Measurements from ENCODE around the gene TAS2R9. TPM values are rescaled to one million over a fixed set of nuclear protein-coding genes. Genes with fewer than 3 reads are reported as not detected.

Gene TAS2R9
- total RNA-seq (2022) = not detected in 2 replicates
- percentile 46 among the genes with signal in this experiment for Bru-seq, nascent RNA
- percentile 53 among the genes with signal in this experiment for BruChase-seq, experiment 1, labeled RNA remaining after a 6-hour chase
- percentile 65 among the genes with signal in this experiment for BruChase-seq, experiment 2, labeled RNA remaining after a 2-hour chase
- long read RNA-seq = 0 reads

DNA sequence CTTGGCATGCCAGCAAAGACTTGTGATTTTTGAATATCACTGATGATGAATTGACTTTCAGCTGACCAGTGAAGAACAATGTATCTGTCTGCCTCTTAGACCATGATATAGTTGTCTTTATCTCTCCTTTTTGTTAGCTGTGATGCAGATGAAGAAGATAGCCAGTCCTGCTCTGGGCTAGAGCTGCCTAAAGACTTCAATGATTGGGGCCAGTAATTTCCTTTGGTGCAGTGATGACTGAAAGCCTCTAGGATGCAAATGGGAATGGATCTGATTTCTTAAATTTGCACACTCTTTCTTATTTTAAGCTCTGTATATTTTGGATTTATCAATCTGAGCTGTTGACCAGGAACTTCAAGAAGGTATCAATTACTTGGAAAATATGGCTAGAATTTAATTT is at the start of gene TAS2R9:
TAS2R9 (minus strand) TSS at position 101 of the 400 bp plus-strand sequence; CDS start at position 8, 93 bp downstream.
- Mint-ChIP-seq H3K9me3 (ENCODE audit: low read depth, unreplicated experiment) (no peaks in the 10 kb centered on the region), H3K4me3 (ENCODE audit: low read depth, unreplicated experiment) (no peak within 1 kb of the TSS), H3K27ac (ENCODE audit: unreplicated experiment) (no peak within 1 kb of the TSS), H3K27me3 (ENCODE audit: unreplicated experiment) (no peaks in the 10 kb centered on the region), H3K4me1 (ENCODE audit: low read depth, unreplicated experiment) (no peaks in the 10 kb centered on the region), H3K36me3 (ENCODE audit: insufficient read depth, unreplicated experiment) (no peaks in the 10 kb centered on the region)
- intact Hi-C loops (cut with micrococcal nuclease; ENCODE audit: unreplicated experiment) = no loop called here
- no peak for TF ChIP-seq CTCF (IDR thresholded peaks at IDR 0.05; ENCODE audit: unreplicated experiment)
- CTCF ChIA-PET = no interaction called here
- DNase-seq = no peak
- no TSS peak for BruUV-seq (replicated peaks)

GRCh38 chr12:10855807-10856206 is 45.8 kb upstream of the TAS2R9 start:
- Mint-ChIP-seq H3K4me1 (ENCODE audit: low read depth, unreplicated experiment) (peaks cover 7% of the 10 kb centered on the region), H3K9me3 (ENCODE audit: low read depth, unreplicated experiment) (peaks cover 14% of the 10 kb centered on the region), H3K27me3 (ENCODE audit: unreplicated experiment) (no peaks in the 10 kb centered on the region), H3K36me3 (ENCODE audit: insufficient read depth, unreplicated experiment) (peaks cover 4% of the 10 kb centered on the region), H3K4me3 (ENCODE audit: low read depth, unreplicated experiment) (no peak overlapping the region), H3K27ac (ENCODE audit: unreplicated experiment) (no peak overlapping the region)
- intact Hi-C loops (cut with micrococcal nuclease; ENCODE audit: unreplicated experiment) = no loop called here
- no peak for TF ChIP-seq CTCF (IDR thresholded peaks at IDR 0.05; ENCODE audit: unreplicated experiment)
- BruUV-seq (replicated peaks) = no TSS peak
- CTCF ChIA-PET = no interaction called here
- DNase-seq = no peak

DNA sequence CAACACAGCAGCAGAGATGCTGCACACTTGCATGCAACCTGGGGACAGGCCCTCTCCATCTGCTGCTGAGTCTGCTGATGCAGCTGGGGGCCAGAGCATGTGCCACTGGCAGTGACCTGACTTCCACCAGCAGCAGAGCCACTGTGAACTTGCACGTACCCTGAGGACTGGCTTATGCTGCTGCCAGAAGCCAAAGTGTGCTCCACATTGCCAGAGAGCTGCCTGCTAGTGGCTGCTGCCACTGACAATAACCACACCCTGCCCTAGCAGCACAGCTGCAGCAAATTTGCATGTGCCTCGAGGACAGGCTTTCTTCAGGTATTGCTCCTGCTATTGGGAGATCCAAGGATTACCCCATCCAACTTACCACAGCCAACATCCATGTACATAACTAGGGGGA is 43.8 kb upstream of the TAS2R9 start:
- Mint-ChIP-seq H3K9me3 (ENCODE audit: low read depth, unreplicated experiment) (peaks cover 11% of the 10 kb centered on the region), H3K27me3 (ENCODE audit: unreplicated experiment) (no peaks in the 10 kb centered on the region), H3K4me1 (ENCODE audit: low read depth, unreplicated experiment) (peaks cover 7% of the 10 kb centered on the region), H3K27ac (ENCODE audit: unreplicated experiment) (no peak overlapping the region), H3K4me3 (ENCODE audit: low read depth, unreplicated experiment) (no peak overlapping the region), H3K36me3 (ENCODE audit: insufficient read depth, unreplicated experiment) (peaks cover 4% of the 10 kb centered on the region)
- no TSS peak for BruUV-seq (replicated peaks)
- DNase-seq = no peak
- CTCF ChIA-PET = no interaction called here
- intact Hi-C loops (cut with micrococcal nuclease; ENCODE audit: unreplicated experiment) = no loop called here
- TF ChIP-seq CTCF (IDR thresholded peaks at IDR 0.05; ENCODE audit: unreplicated experiment) = no peak

DNA sequence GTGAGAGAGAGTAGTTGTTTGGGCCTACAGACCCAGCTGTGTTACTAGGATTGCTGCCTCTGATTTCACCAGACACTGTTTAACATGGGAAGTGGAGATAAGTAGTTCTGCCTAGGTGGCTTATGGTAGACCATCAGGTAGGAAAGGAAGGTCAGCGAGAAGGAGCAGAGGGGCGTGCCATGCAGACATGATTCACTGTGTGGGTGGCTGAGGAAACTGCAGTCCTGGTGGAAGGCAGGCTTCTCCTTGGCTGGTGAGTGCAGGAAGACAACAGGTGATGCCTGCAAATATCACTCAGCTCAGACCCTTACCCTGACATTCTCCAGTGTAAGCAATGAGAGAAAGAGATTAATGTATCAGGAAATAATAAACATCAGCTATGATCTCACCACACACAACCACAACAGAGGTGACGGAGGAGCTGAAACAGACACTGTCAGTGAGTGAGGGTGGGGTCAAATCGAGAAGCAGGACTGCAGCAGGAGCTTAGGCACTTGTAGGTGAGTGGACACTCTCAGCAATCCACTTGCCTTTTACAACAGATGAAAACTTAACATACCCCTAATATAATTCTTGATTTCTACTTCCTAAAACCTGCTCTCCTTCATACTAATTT is 41.4 kb upstream of the TAS2R9 start:
- DNase-seq = no peak
- peaks cover 7% of the 10 kb centered on the region for H3K4me1 Mint-ChIP-seq (ENCODE audit: low read depth, unreplicated experiment)
- no peaks in the 10 kb centered on the region for H3K27me3 Mint-ChIP-seq (ENCODE audit: unreplicated experiment)
- CTCF ChIA-PET = no interaction called here
- intact Hi-C loops (cut with micrococcal nuclease; ENCODE audit: unreplicated experiment) = no loop called here
- no peak overlapping the region for H3K4me3 Mint-ChIP-seq (ENCODE audit: low read depth, unreplicated experiment)
- peaks cover 6% of the 10 kb centered on the region for H3K9me3 Mint-ChIP-seq (ENCODE audit: low read depth, unreplicated experiment)
- H3K27ac Mint-ChIP-seq (ENCODE audit: unreplicated experiment) = no peak overlapping the region
- BruUV-seq (replicated peaks) = no TSS peak
- TF ChIP-seq CTCF (IDR thresholded peaks at IDR 0.05; ENCODE audit: unreplicated experiment) = no peak
- H3K36me3 Mint-ChIP-seq (ENCODE audit: insufficient read depth, unreplicated experiment) = peaks cover 4% of the 10 kb centered on the region
